T-helper 2 cell treated with Interferon-gamma antibody and Interleukin-4, amounts not matched to agents 100 ng/mL and 5 ng/mL, for 36 hours (primary cell): ENCODE measurements around the gene SMIM31. TPM values are rescaled to one million over a fixed set of nuclear protein-coding genes. Genes with fewer than 3 reads are reported as not detected.

Source experiments
- intact Hi-C: fragments of 100-400 bp; cut with micrococcal nuclease; formaldehyde crosslinking; loops from one replicate; pipeline ENCODE4 v1.15.1; 2023
- total RNA-seq: library from RNA; stranded (reverse); gene quantifications from 2 replicates; pipeline ENCODE4 v1.2.3, GENCODE V29; 2022

The SMIM31 gene
- total RNA-seq, 1 donor from 2014 or later = not detected

DNA sequence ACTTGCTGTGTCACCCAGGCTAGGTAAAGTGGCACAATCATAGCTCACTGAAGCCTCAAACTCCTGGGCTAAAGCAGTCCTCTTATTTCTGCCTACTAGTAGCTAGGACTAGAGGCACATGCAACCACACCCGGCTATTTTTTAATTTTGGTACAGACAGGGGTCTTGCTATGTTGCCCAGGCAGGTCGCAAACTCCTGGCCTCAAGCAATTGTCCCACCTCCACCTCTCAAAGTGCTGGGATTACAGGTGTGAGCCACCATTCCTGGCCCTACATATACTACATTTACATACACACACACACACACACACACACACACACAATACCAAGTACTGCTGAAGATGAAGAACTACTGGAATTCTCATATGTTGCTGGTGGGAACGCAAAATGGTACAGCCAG lies 26.9 kb downstream of the SMIM31 start:
- intact Hi-C loops = loop anchor here (10.0 kb wide), 1 partner anchor 64 kb away; no protein-coding TSS in a partner anchor

DNA sequence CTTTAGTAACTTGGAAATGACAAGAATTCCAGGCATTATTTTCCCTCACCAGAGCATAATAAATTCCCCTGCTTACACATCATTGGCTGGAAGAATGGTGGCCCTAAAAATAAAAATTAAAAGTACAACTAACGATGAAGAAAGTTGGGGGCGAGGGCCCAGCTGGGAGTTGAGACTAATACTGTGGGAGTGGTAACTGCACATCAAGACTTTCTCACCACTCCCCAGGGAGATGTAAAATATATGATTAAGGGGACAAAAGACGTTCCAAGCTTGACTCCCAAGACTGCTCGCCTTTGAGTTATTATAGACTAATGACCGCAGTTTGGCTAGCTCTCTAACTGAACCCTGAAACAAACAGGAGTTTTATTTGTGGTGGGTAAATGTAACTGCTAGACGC lies 30.0 kb downstream of the SMIM31 start:
- intact Hi-C loops = loop anchor here (10.0 kb wide), 1 partner anchor 61 kb away; no protein-coding TSS in a partner anchor

DNA sequence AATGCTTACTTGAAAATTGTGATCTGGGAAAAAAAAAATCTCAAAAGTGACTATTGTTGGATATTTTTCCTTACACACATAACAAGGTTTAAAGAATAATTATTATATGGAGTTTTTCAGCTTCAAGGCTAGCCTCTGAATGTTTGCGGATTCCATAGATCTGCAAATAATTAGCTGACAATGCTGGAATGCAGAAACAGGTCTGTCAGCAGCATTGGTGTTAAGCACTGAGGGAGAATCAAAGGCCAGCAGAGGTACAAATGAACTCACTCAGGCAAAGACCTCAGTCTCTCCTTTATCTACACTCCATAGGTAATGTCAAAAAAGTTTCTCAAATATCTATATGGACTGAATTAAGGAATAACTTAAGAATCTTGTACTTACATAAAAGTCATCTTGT lies 35.1 kb downstream of the SMIM31 start:
- intact Hi-C loops = loop anchor here (10.0 kb wide), 1 partner anchor 56 kb away; no protein-coding TSS in a partner anchor

DNA sequence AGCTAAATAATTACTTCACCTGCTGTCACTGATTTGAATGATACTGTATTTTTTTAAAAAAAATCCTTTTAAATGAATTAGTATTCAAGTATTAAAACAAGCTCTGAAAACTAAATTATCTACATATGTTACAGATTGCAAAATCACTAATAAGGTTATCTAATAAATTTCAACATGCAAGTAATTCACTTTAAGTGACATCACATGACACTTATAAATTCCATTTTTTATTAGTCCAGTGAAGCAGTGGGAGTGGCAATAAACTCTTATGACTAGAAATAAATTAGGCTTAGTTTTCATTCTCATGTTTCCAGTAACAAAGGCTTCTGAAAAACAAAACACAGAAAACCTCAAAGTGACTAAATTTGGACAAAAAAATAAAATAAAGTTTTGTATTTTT lies 36.3 kb downstream of the SMIM31 start:
- intact Hi-C loops = no loop called here

DNA sequence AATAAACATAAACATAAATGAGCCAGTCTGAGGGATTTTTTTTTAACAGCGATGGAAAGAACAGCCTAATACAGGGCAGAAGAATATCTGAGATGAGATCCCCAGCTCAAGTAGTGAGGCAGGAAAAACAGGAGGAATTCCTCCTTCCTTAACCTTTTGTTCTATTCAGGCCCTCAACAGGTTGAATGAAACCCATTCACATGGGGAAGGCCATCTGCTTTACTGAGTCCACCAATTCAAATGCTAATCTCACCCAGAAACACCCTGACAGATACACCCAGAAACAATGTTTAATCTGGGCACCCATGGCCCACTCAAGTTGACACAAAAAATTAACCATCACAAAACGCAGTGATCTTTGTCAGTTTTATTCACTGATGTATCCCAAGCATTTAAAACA lies 45.5 kb downstream of the SMIM31 start:
- intact Hi-C loops = no loop called here

DNA sequence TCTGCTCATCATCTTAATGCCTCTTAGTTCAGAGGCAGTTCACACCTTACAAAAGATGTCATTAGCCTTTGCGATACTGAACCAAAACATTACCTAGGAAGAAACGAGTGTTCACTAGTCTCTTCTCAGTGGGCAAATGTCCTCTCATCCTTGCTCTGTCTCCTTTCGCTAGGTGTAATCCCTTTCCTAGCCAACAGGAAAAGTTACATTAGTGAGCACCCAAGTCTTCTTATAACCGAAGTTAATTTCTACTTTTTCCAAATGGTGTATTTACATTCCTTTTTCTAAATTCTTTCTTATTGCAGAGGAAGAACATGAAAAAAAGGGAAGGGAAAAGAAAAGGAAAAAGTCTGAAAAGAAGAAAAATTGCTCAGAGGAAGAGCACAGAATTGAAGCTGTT lies 46.9 kb downstream of the SMIM31 start:
- intact Hi-C loops = no loop called here

DNA sequence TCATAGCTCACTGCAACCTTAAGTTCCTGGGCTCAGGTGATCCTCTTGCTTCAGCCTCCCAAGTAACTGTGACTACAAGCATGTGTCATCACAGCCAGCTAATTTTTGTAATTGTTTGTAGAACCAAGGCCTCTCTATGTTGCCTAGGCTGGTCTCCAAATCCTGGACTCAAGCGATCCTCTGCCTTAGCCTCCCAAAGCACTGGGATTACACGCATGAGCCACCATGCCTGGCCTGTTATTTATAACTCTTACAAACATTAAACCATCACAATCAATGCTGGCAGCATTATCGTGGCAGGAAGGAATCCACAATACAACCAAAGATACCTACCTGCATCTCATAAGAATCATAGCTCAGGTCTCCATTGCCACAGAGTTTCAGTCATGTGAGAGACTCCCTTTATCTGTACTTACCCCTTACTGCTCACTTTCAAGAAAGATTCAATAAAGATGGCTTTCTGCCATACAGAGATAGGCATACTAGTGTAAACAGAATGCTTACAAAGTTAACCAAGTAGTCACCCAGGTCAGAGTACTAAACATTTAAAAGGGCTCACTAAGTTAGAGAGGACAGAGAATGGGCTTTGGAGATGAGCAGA lies 48.5 kb downstream of the SMIM31 start:
- intact Hi-C loops = no loop called here

DNA sequence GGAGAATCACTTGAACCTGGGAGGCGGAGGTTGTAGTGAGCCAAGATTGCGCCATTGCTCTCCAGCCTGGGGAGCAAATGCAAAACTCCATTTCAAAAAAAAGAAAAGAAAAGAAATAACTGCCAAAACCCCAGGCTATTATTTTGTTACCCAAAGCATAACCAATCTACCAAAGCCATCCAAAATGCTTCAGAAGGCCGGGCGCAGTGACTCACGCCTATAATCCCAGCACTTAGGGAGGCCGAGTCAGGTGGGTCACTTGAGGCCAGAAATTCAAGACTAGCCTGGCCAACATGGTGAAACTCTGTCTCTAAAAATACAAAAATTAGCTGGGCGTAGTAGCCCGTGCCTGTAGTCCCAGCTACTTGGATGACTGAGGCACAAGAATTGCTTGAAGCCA lies 49.8 kb downstream of the SMIM31 start:
- intact Hi-C loops = no loop called here

DNA sequence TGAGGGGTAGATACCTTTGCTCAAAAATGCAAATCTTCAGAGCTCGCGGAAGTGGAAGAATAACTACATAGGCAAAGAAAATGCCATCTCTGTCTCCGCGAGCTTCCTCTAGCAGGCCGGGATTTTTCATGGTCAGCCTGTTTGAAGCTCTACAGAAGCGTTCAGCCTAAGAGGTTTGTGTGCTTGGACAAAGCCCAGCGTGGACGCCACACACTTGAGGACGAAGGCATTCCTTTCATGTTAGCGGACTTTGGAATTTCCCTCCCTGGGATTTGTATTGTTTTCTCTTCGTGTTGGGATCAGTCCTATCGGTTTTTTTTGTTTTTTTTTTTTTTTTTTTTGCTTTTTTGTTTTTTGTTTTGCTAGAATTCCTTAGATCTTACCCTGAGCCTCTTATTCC lies 53.7 kb downstream of the SMIM31 start:
- intact Hi-C loops = no loop called here

DNA sequence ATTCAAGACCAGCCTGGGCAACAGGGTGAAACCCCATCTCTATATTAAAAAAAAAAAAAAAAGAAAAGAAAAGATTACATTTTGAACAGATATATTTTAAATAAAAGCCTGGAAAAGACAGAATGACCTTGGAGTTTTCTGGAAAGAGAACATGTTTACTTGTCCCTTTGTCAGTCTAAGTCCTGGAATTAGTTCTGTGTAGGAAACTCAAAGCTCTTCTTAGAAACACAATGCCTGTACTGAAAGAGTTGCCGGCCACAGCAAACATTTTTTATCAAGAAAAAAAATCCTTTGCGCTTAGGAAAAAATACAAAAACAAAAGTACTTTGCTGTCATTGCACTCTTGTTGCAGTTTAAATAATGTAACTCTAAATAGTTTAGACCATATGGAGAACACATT lies 59.6 kb downstream of the SMIM31 start:
- intact Hi-C loops = no loop called here

DNA sequence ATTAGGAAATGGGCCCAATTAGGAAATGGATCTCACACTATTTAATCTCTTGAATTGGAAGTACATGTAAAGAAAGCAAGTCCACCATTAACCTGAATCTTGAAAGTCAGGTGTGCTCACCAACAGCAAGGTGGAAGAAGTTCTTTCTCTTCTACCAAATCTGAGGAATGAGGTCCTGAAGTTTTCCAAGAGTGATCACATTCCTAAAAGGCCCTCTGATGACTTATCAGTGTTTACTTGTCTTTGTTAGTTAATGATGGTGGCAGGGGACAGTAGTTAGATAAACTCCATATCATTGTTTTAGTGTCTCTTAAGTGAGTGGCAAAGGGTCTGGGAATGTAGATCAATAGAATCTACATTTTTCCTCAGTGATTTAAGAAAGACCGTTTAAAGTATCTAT lies 61.8 kb downstream of the SMIM31 start:
- intact Hi-C loops = no loop called here

DNA sequence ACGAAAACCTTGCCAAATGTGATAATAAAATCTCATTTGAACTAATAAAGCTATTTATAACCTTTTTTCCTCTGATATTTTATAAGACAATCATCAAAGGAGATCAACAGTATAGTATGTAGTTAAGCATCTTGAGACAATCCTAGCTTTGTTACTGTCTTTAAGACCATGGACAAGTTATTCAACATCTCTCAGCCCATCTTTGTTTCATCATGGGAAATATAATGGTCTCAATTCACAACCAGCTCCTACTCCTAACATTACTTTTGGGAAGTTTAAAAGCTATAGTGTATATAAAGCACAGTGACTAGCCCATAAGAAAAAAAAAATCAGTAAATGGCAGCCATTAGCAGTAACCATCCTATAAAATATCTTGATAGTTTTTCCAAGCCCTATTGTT lies 65.4 kb downstream of the SMIM31 start:
- intact Hi-C loops = no loop called here

DNA sequence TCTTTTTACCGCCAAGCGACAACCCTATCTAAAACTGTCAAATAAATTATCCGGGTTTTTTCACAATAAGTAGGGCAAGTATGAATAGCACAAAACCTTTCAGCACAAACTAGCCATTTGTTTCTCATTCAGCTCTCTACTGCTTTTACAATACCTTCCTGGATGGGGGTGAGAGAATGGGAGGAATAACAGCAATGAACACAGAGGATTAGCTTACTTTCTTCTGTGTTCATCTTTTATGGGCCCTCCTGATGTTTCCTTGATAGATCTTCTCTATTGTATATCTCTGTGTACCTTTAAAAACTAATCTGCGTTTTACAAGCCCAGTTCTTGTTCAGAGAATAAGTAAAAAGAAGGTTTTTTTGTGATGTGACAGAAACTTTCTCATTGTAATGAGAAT lies 67.8 kb downstream of the SMIM31 start:
- intact Hi-C loops = no loop called here

DNA sequence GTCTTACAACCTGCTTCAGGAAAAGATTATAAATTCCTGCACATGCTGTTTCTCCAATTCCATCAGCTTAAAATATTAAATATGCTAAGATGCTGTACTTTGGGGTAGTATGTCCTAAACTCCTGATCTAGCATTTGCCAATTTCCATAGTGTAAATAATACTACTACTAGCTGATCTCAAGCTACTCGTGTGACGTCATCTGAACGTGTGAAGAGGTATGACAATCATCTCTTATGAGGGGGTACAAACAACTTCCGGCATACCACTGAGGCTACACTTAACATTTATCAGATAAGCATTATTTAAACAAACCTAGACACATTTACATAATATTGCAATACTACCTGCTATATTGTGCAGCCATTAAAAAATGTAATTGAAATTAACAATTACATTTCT lies 70.7 kb downstream of the SMIM31 start:
- intact Hi-C loops = no loop called here

DNA sequence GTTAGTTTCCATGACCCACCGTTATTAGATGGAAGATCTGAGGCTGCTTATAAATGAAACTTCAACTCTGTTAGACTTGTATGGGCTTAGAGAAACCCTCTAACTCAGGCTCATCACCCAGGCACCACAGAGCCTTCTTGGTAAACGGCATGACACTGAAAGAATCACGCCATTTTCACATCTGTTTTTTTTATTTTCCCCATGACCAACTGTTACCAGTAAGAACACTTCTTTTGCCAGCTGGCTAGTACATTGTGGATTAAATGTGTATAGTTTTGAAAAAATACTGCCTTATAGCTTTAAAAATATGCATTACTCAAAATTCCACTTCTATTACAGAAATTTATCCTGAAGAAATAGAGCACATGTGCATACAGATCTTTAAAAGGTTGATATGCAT lies 75.0 kb downstream of the SMIM31 start:
- intact Hi-C loops = no loop called here

DNA sequence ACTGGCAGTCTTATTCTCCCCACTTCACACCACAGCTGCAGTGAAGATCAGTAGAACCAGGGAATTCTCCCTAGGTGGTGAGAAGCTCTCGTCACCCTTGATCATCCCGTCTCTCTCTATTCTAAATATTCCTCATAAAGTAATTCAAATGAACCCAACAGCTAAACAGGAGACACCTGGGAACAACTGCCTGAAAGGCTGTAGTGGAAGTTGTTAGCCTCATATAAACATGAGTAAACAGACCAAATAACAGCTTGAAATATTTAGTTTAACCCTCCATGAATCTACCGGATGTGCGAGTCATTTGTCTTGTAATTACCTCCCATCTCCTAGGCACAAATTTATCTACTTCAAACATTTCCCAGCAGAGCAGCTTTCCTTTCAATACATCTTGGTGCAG lies 92.6 kb downstream of the SMIM31 start:
- intact Hi-C loops = loop anchor here (10.0 kb wide), 1 partner anchor 62 kb away; no protein-coding TSS in a partner anchor

DNA sequence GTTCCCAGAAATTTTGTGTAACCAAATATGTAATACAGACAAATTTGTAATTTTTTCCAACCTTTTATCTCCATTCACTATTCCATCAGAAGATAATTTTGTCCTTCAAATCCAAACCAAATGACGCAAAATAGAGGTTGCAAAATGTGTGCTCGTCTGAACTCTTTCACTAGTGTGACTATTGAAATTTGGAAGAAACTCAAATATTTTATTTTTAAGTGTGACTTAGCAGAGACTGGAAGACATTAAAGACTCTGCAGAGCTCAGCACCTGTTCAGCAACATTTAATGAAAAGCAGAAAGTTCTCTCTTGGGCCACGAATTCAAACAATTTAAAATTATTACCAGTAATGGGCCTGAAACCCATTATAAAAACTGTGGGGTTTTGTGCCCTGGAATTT lies 93.1 kb downstream of the SMIM31 start:
- intact Hi-C loops = loop anchor here (10.0 kb wide), 1 partner anchor 62 kb away; no protein-coding TSS in a partner anchor

DNA sequence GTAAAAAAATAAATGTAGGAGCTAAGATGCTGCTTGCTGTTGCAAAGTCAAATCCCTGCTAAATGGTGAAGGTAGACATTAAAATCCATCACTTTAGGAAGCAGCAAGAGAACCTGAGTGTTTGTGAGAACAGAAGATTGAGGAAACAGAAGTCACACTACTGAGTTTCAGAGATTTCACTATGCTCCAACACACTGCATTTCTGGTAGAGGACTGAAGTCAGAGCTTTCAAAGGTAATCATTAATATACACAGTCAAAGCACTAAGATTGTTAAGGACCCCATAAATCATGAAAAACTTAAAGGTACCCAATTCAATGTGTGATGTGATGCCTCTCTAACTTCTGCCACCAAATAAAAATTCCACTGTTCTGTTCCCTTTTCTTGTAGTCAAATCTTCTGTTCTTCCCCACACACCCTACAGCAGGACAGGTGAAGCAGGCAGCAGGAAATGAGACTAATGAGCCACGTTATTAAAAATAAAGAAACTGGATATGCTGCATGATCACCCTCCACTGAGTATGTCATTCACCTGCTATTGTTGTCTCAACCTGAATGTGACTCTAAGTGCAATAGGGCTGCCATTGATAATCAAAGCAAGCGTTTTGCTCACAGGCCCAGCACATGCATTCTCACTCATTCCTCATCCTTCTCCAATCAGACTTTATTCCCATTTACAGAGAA lies 94.2 kb downstream of the SMIM31 start:
- intact Hi-C loops = loop anchor here (10.0 kb wide), 1 partner anchor 63 kb away; no protein-coding TSS in a partner anchor

Other genes starting within 250 kb of the SMIM31 start
- not detected in 2 replicates for gene APELA, start 123.0 kb downstream of the SMIM31 start, total RNA-seq
- 3.6 and 3.8 TPM in 2 replicates for gene TRIM61, start 223.5 kb downstream of the SMIM31 start, total RNA-seq